CD14-positive monocyte (primary cell): ENCODE measurements around the gene KIF3C. TPM values are rescaled to one million over a fixed set of nuclear protein-coding genes. Genes with fewer than 3 reads are reported as not detected.

Experiments
- DNase-seq, 3 donors: peaks; one replicate each; pipeline ENCODE4 v3.0.0-alpha.2; 2011 to 2022
- H2AFZ ChIP-seq: 2 replicates; pipeline ENCODE4 v1.6.0; 2012; ENCODE audit warnings: mild to moderate bottlenecking, low read depth, low read length, inconsistent platforms; ENCODE audit not compliant: insufficient read depth, poor library complexity, severe bottlenecking
- H3K27ac ChIP-seq, 2 donors: 1 replicate in 1 of 2; 2 replicates in 1 of 2; pipeline ENCODE4 v1.5.1; 2012 to 2013; ENCODE audit warnings: low read length in 2 of 2, control low read depth in 1 of 2, inconsistent platforms in 1 of 2, low read depth in 1 of 2, mild to moderate bottlenecking in 1 of 2
- H3K27me3 ChIP-seq, 2 donors: one replicate each; pipeline versions ENCODE4 v1.6.0 to v1.6.1; 2011 to 2013; ENCODE audit warnings: low read length in 2 of 2; ENCODE audit not compliant: control insufficient read depth in 2 of 2, insufficient read depth in 2 of 2
- H3K36me3 ChIP-seq, 2 donors: replicated peaks in 1 of 2; 1 replicate in 1 of 2; 2 replicates in 1 of 2; pipeline versions ENCODE4 v1.5.1 to v1.6.1; 2012 to 2013; ENCODE audit warnings: low read length in 2 of 2, control low read depth in 1 of 2, inconsistent platforms in 1 of 2, mild to moderate bottlenecking in 1 of 2; ENCODE audit not compliant: insufficient read depth in 2 of 2, control insufficient read depth in 1 of 2
- H3K4me1 ChIP-seq, 2 donors: 1 replicate in 1 of 2; 2 replicates in 1 of 2; pipeline versions ENCODE4 v1.5.1 to v1.6.1; 2012 to 2013; ENCODE audit warnings: low read length in 2 of 2, control low read depth in 1 of 2, inconsistent platforms in 1 of 2, mild to moderate bottlenecking in 1 of 2, moderate library complexity in 1 of 2; ENCODE audit not compliant: insufficient read depth in 2 of 2, control insufficient read depth in 1 of 2
- H3K4me2 ChIP-seq: replicated peaks from 2 replicates; pipeline ENCODE3; 2012; ENCODE audit warnings: low read length, moderate library complexity, mild to moderate bottlenecking; ENCODE audit not compliant: poor library complexity, severe bottlenecking; ENCODE audit errors: extremely low read depth
- H3K4me3 ChIP-seq, 3 experiments: fragments of 200-600 bp in 1 of 3; sonication (generic) in 1 of 3; replicated peaks in 1 of 3; 1 replicate in 2 of 3; 2 replicates in 1 of 3; pipeline ENCODE4 v1.5.1; 2011 to 2013; ENCODE audit warnings: low read length in 3 of 3, mild to moderate bottlenecking in 3 of 3, control low read depth in 2 of 3, low read depth in 2 of 3, inconsistent platforms in 1 of 3, moderate library complexity in 1 of 3
- H3K79me2 ChIP-seq: 2 replicates; pipeline ENCODE4 v1.6.0; 2012; ENCODE audit warnings: mild to moderate bottlenecking, control low read depth, inconsistent platforms, low read length, moderate library complexity; ENCODE audit not compliant: insufficient read depth
- H3K9ac ChIP-seq: 2 replicates; pipeline ENCODE4 v1.6.0; 2017; ENCODE audit warnings: low read length, mild to moderate bottlenecking; ENCODE audit not compliant: insufficient read depth, poor library complexity, severe bottlenecking
- H3K9me3 ChIP-seq, 2 donors: replicated peaks in 1 of 2; 1 replicate in 1 of 2; 2 replicates in 1 of 2; pipeline versions ENCODE4 v1.5.1 to v1.6.1; 2012 to 2013; ENCODE audit warnings: low read length in 2 of 2, control low read depth in 1 of 2; ENCODE audit not compliant: control insufficient read depth in 1 of 2, insufficient read depth in 1 of 2
- H4K20me1 ChIP-seq: 2 replicates; pipeline ENCODE4 v1.6.0; 2012; ENCODE audit warnings: mild to moderate bottlenecking, low read length, control low read depth, moderate library complexity; ENCODE audit not compliant: insufficient read depth
- H3K27ac Mint-ChIP-seq, 7 donors: one replicate each; pipeline ENCODE4 v1.8.0; 2020; ENCODE audit warnings: mild to moderate bottlenecking in 7 of 7, mixed read lengths in 7 of 7, moderate library complexity in 6 of 7, inconsistent platforms in 2 of 7
- H3K27me3 Mint-ChIP-seq, 3 donors: one replicate each; pipeline ENCODE4 v1.8.0; 2021 to 2022; ENCODE audit warnings: low read depth in 3 of 3, mild to moderate bottlenecking in 3 of 3, mixed read lengths in 3 of 3, moderate library complexity in 3 of 3, inconsistent platforms in 1 of 3
- H3K36me3 Mint-ChIP-seq, 2 donors: one replicate each; pipeline ENCODE4 v1.8.0; 2020; ENCODE audit warnings: mixed read lengths in 2 of 2, inconsistent platforms in 1 of 2, mild to moderate bottlenecking in 1 of 2
- H3K4me1 Mint-ChIP-seq: one replicate; pipeline ENCODE4 v1.8.0; 2020; ENCODE audit warnings: mild to moderate bottlenecking, mixed read lengths
- H3K4me3 Mint-ChIP-seq, 2 donors: one replicate each; pipeline ENCODE4 v1.8.0; 2020; ENCODE audit warnings: mild to moderate bottlenecking in 2 of 2, mixed read lengths in 2 of 2, moderate library complexity in 1 of 2
- H3K9me3 Mint-ChIP-seq, 7 donors: one replicate each; pipeline ENCODE4 v1.8.0; 2020 to 2022; ENCODE audit warnings: mixed read lengths in 7 of 7, mild to moderate bottlenecking in 6 of 7, moderate library complexity in 6 of 7, inconsistent platforms in 2 of 7
- CTCF ChIP-seq: fragments of 200-600 bp; IDR thresholded peaks from one replicate; pipeline ENCODE4 v1.8.0; 2022; ENCODE audit warnings: antibody characterized with exemption, mild to moderate bottlenecking
- WGBS: methylation state at CpG from one replicate; pipeline ENCODE4 v1.1.5; 2013; ENCODE audit warnings: missing lambda C conversion rate; ENCODE audit not compliant: insufficient coverage; 5-methylcytosine and 5-hydroxymethylcytosine counted together
- intact Hi-C, 2 donors: fragments of 100-400 bp; cut with micrococcal nuclease; formaldehyde crosslinking; loops; one replicate each; pipeline versions ENCODE4 v1.15.0 to v1.15.1; 2023
- polyA plus RNA-seq, 3 donors: library from polyadenylated mRNA; depleted of rRNA in 1 of 3; unstranded in 2 of 3; stranded (reverse) in 1 of 3; fragments of 300-500 nt in 2 of 3; fragments of >200 nt in 1 of 3; fragmentation: Illumina TruSeq in 2 of 3; gene quantifications; 1 replicate in 2 of 3; 2 replicates in 1 of 3; pipeline ENCODE4 v1.2.3, GENCODE V29; 2012 to 2021

KIF3C gene
- polyA plus RNA-seq, 3 donors, result 0.28 to 0.97 (median 0.47) TPM

GRCh38 chr2:25878361-25879132 is 103.8 kb downstream of the KIF3C start, which contains the start of gene ASXL2:
Gene ASXL2, minus strand, starts transcription at chr2:25878487. Its CDS starts 265 bp downstream, at chr2:25878222.
- DNase-seq, result peak; percentile 97 to 99 (median 99)
- H3K9me3 ChIP-seq, result no peaks in the 10 kb centered on the region
- peak within 1 kb of the TSS; percentile 95 to 99 for H3K27ac ChIP-seq
- peaks cover 14 to 26% of the 10 kb centered on the region in 2 donors for H3K4me1 ChIP-seq
- 2% methylated on average over 53 of the region's 56 CpGs for WGBS
- Mint-ChIP-seq H3K36me3 (peaks cover 11 to 12% of the 10 kb centered on the region in 2 donors), H3K27ac (peak within 1 kb of the TSS; percentile 97 to 100 (median 99)), H3K4me3 (peak within 1 kb of the TSS; percentile 97), H3K27me3 (no peaks in the 10 kb centered on the region), H3K9me3 (peaks cover 0 to 2% (median 0%) of the 10 kb centered on the region in 7 donors), H3K4me1 (peaks cover 27% of the 10 kb centered on the region)
- H3K27me3 ChIP-seq, result no peaks in the 10 kb centered on the region
- H2AFZ ChIP-seq, result peak within 1 kb of the TSS; percentile 89
- peaks cover 4 to 9% of the 10 kb centered on the region in 2 donors for H3K36me3 ChIP-seq
- peaks cover 45% of the 10 kb centered on the region for H3K79me2 ChIP-seq
- H4K20me1 ChIP-seq, result peaks cover 38% of the 10 kb centered on the region
- peak within 1 kb of the TSS; percentile 69 to 95 (median 87) for H3K4me3 ChIP-seq
- intact Hi-C loops, result loop anchor here in 1 of 2 donors (10.0 kb wide), 1 partner anchor 906 kb away; the partner anchor contains the start of gene CENPA
- TF ChIP-seq CTCF, result no peak
- H3K9ac ChIP-seq, result peak within 1 kb of the TSS; percentile 93
- peak within 1 kb of the TSS; percentile 76 for H3K4me2 ChIP-seq

GRCh38 chr2:25877431-25878360 is 104.6 kb downstream of the KIF3C start:
- 0% methylated on average over 54 of the region's 64 CpGs for WGBS
- Mint-ChIP-seq H3K4me3 (peak overlapping the region; percentile 97), H3K27me3 (no peaks in the 10 kb centered on the region), H3K4me1 (peaks cover 27% of the 10 kb centered on the region), H3K36me3 (peaks cover 12 to 20% of the 10 kb centered on the region in 2 donors), H3K27ac (peak overlapping the region; percentile 97 to 100 (median 99)), H3K9me3 (peaks cover 0 to 2% (median 0%) of the 10 kb centered on the region in 7 donors)
- Histone ChIP-seq H4K20me1 (peaks cover 46% of the 10 kb centered on the region), H3K36me3 (peaks cover 4 to 9% of the 10 kb centered on the region in 2 donors), H3K27ac (peak overlapping the region; percentile 95 to 99), H3K27me3 (no peaks in the 10 kb centered on the region), H3K4me1 (peaks cover 14 to 26% of the 10 kb centered on the region in 2 donors), H2AFZ (peak overlapping the region; percentile 89), H3K4me3 (peak overlapping the region; percentile 69 to 95 (median 87)), H3K79me2 (peaks cover 53% of the 10 kb centered on the region), H3K4me2 (peak overlapping the region; percentile 76), H3K9me3 (no peaks in the 10 kb centered on the region), H3K9ac (peak overlapping the region; percentile 93)
- intact Hi-C loops, result loop anchor here in 1 of 2 donors (10.0 kb wide), 1 partner anchor 907 kb away; the partner anchor contains the start of gene CENPA
- DNase-seq, result peak; percentile 18 to 45 (median 26)
- TF ChIP-seq CTCF, result no peak
